Urothelium cell line (cell line): ENCODE results near the gene CAB39L.

Experiments
- DNase-seq: peaks from one replicate; pipeline ENCODE4 v3.0.0; 2011; ENCODE audit warnings: low spot score, mixed read lengths
- FAIRE-seq: peaks from 2 replicates; lab custom pipeline; 2011; peaks lifted over from hg19 to GRCh38; lab: Jason Lieb, UNC

CAB39L gene

DNA sequence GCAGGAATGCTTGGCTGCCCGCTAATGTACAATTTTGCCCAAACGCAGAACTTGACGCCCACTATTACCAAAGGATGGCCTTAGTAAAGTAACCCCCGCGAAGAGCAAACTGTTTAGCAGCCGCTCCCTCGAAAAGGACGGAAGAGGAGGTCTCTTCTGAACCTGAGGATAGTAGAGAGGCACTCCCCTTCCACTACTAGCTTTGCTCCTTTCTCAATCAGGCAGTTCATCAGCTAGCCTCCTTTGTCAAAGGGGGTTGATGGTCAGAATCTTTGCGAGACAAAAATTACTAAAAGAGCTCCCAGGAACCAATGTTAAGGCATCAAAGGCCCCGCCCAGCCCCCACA is 534 bp downstream of the CAB39L start:
- FAIRE-seq (no peak), DNase-seq (peak; percentile 16)

DNA sequence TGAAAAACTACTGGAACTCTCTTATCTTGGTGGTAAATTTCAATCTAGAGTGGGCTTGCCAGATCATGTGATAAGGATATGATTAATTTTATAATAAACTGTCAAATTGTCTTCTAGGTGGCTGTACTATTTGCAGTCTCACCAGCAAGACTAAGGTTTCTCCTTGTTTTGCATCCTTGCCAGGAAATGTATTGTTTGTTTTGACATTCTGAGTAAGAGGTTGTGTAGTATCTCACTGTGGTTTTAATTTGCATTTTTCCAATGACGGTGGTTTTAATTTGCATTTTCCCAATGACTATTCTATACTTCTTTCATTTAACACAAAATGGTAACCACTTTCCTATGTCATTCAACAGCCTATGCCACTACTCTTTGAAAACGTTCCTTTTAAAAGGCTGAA is 2.0 kb downstream of the CAB39L start:
- no peak for DNase-seq
- no peak for FAIRE-seq

DNA sequence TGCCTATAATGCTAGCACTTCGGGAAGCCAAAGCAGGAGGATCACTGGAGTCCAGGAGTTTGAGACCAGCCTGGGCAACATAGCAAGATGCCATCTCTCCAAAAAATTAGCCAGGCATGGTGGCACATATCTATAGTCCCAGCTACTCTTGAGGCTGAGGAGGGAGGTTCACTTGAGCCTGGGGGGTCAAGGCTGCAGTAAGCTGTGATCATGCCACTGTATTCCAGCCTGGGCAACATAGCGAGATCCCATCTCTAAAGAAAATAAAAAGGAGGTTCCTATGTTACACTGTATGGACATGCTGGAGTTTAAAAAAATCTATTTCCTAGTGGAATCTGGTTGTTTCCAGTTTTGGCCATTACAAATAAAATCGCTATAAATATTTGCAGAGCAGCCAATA is 2.6 kb downstream of the CAB39L start:
- FAIRE-seq = no peak
- no peak for DNase-seq

GRCh38 chr13:49439609-49440008 is 4.3 kb downstream of the CAB39L start:
- DNase-seq (no peak), FAIRE-seq (no peak)

GRCh38 chr13:49437705-49438104 is 6.2 kb downstream of the CAB39L start:
- DNase-seq (no peak), FAIRE-seq (no peak)

GRCh38 chr13:49436890-49437289 is 7.0 kb downstream of the CAB39L start:
- DNase-seq (no peak), FAIRE-seq (no peak)

- FAIRE-seq = no peak
- DNase-seq = no peak
Observed at GRCh38 chr13:49435992-49436391, 7.9 kb downstream of the CAB39L start.

DNA sequence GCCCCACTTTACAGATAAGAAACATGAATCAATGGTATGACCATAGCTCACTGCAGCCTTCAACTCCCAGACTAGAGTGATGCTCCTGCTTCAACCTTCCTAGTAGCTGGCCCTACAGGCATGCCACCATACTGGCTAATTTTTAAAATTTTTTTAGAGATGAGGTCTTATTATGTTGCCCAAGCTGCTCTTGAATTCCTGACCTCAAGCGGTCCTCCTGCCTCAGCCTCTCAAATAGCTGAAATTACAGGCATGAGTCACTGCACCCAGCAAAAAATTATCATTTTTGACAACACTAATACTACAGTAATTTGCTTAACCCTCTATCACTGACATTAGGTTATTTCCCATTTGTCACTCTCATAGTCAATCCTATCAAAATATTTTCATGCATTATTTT is 14.7 kb downstream of the CAB39L start:
- FAIRE-seq (no peak), DNase-seq (no peak)

DNA sequence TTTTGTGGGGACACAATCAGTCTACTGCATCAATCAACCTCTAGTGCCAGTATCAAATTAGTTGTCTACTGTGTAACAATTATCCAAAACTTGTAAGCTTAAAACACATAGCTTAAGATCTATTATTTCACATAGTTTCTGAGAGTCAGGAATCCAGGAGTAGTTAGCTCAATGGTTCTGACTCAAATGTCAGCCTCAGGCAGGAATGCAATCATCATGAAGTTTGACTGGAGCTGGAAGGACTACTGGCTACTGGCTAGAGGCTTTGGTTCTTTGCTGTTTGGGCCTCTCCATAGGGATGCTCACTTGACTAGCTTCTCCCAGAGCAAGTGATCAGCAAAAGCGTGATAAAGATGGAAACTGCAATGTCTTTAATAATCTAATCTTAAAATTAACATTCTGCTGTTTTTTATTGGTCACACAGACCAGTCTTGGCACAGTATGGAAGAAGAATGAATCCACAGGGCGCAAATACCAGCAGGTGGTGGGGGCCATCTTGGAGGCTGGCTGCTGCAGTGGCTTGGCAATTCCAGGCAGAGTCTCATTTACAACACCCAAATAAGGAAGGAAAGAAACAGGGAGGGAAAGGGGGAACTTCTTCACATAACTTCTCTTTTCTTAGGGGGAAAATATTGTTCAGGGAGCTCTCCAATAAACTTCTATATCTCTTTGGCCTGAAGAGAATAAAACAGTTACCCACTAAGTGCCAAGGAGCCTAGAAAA is 15.7 kb downstream of the CAB39L start:
- FAIRE-seq = no peak

DNA sequence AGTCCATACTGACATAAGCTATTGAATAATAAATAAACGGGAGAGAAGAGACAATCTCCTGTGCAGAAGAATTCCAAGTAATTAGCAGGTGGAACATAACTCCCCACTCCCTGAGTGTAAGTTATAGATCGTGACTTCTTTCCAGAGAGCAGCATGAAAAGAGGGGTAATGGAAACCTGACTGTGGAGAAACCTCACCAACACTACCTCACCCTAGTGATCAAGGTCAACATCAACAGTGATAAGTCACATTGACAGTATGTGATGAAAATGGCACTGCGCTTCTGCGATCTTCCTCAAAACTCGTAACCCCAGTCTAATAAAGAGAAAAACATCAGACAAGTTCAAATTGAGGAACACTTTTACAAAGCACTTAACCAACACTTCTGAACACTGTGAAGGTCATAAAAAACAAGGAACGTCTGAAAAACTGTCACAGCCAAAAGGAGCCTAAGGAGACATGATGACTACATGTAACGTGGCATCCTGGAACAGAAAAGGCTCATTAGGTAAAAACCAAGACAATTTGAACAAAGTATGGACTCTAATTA is 19.8 kb downstream of the CAB39L start:
- FAIRE-seq (no peak), DNase-seq (no peak)

More for the DNA sequence above, 15.7 kb downstream of the CAB39L start:
- DNase-seq = no peak

- FAIRE-seq = no peak
- no peak for DNase-seq
Observed at GRCh38 chr13:49421391-49421790, 22.5 kb downstream of the CAB39L start.

GRCh38 chr13:49419276-49419675 is 24.6 kb downstream of the CAB39L start:
- DNase-seq (no peak), FAIRE-seq (no peak)

GRCh38 chr13:49418206-49418605 is 25.7 kb downstream of the CAB39L start:
- no peak for FAIRE-seq
- DNase-seq = no peak

GRCh38 chr13:49417161-49417560 is 26.7 kb downstream of the CAB39L start:
- DNase-seq (no peak), FAIRE-seq (no peak)

GRCh38 chr13:49412749-49413148 is 31.1 kb downstream of the CAB39L start:
- no peak for DNase-seq
- FAIRE-seq = no peak

- no peak for FAIRE-seq
- DNase-seq = no peak
Observed at GRCh38 chr13:49411353-49411752, 32.5 kb downstream of the CAB39L start.

- FAIRE-seq = no peak
- no peak for DNase-seq
Observed at GRCh38 chr13:49410477-49410876, 33.4 kb downstream of the CAB39L start.

DNA sequence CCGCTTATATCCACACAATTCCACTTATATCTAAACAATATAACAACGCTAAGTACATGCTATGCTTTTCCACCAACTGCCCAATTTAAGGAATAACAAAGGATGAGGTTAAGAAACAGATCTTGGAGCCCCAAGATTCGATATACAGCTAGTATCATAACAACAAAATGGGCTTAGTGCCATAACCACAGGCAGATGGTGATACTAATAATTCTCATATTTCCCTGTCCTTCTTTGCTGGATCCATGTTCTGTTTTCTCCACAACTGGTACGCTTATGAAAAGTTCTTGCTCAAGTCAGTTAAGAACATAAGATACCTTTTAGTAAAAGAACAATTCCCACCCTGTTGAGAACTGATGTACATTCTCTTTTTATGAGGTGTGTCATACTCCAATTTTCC is 33.9 kb downstream of the CAB39L start:
- FAIRE-seq = no peak
- DNase-seq = no peak

DNA sequence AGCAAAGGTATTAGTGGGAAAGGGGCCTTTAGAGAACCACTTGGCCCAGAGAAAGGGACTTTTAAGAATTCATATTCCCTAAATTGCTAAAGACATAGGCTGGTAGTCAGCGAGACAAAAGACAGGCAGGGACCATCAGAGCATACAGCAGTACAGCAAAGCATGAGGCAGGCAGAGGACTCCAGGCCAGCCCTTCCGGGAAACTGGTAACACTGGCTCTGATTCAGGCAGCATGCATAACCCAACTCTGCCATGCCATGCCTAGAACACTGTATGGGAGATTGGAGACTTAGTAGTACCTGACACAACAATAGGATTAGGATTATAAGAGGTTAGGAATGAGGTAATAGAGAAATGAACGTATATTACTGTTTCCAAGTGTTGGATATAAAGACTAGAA is 34.9 kb downstream of the CAB39L start:
- FAIRE-seq (no peak), DNase-seq (no peak)

DNA sequence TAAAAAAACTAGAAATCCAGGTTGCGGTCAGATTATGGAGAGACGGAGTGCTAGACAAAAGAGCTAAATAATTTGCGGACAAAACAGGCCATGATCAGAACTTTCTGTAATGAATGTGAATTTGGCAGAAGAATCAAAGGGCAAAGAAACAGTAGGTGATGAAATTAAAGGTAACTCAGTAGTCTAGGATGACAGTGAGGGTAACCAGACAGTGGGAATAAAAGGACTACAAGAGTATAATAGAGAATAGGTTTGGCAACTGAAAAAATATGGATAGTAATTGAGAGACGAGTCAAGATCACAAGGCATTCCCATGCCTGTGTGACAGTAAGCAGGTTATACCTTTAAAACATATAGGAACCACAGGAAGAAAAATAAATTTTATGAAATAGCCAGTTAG is 35.9 kb downstream of the CAB39L start:
- DNase-seq (no peak), FAIRE-seq (no peak)

DNA sequence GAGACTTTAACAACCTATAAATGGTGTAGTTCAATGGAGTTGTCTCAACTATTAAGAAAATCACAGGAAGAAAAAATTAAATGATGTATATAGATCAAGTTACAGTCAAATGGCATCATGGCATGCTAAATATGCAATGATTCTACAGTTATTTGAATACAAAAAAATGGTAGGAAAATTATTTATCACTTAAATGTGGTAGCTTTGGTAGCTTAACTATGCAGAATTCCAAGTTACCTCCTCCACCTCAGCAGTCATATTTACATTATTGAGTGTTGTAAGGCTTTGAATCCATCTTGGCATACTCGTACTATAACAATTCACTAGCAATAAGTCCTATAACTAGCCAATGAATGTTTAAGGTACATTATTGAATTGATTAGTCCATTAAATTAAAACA is 36.8 kb downstream of the CAB39L start:
- FAIRE-seq (no peak), DNase-seq (no peak)

DNA sequence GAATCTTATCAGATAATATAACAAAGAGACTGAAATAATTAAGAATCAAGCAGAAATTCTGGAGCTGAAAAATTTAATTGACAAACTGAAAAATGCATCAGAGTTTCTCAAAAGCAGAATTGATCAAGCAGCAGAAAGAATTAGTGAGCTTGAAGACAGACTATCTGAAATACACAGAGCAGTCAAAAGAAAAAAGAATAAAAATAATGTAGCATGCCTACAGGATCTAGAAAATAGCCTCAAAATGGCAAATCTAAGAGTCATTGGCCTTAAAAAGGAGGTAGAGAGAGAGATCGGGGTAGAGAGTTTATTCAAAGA is 39.2 kb downstream of the CAB39L start:
- no peak for FAIRE-seq

GRCh38 chr13:49403996-49404702 is 39.7 kb downstream of the CAB39L start:
- no peak for DNase-seq
- no peak for FAIRE-seq

More for the DNA sequence above, 39.2 kb downstream of the CAB39L start:
- no peak for DNase-seq
